ENCODE data around the gene PDE11A. TPM values are rescaled to one million over a fixed set of nuclear protein-coding genes. Genes with fewer than 3 reads are reported as not detected.

Gene PDE11A
- total and polyA plus RNA-seq, 4 donors = 0.11 to 1.3 (median 0.25) TPM; not detected in 1

- ATAC-seq (ENCODE audit: insufficient read depth, low FRiP score) = no peak
- no peak overlapping the region for H3K9ac ChIP-seq (ENCODE audit: insufficient read depth in 1 of 2, low read length in 2 of 2)
- H3K27ac ChIP-seq (ENCODE audit: low read depth in 1 of 2, low read length in 1 of 2) = no peak overlapping the region
- no peaks in the 10 kb centered on the region for H3K27me3 ChIP-seq (ENCODE audit: control insufficient read depth in 3 of 3, insufficient read depth in 3 of 3, low read length in 2 of 3)
- no peak for TF ChIP-seq CTCF (IDR thresholded peaks at IDR 0.05; ENCODE audit: control extremely low read depth, extremely low read depth)
- no peaks in the 10 kb centered on the region for H3K9me3 ChIP-seq (ENCODE audit: control insufficient read depth in 4 of 4, insufficient read depth in 3 of 4, low read length in 3 of 4)
- no peak overlapping the region for H3K4me3 ChIP-seq
- 61 to 82% methylated on average over 2 of the region's 2 CpGs for WGBS, 2 donors
- DNase-seq = peak; percentile 72 to 94 (median 89)
- H3K4me1 ChIP-seq (ENCODE audit: control insufficient read depth in 5 of 5, insufficient read depth in 5 of 5, low read length in 5 of 5) = peaks cover 0 to 15% (median 0%) of the 10 kb centered on the region in 5 donors
- no peaks in the 10 kb centered on the region for H3K36me3 ChIP-seq (ENCODE audit: control insufficient read depth in 4 of 4, insufficient read depth in 4 of 4, low read length in 4 of 4)
Observed at GRCh38 chr2:177641331-177641730, 431.2 kb downstream of the PDE11A start.

- ATAC-seq (ENCODE audit: insufficient read depth, low FRiP score) (no peak), DNase-seq (no peak)
- no peak overlapping the region for H3K4me3 ChIP-seq
- H3K9me3 ChIP-seq (ENCODE audit: control insufficient read depth in 4 of 4, insufficient read depth in 3 of 4, low read length in 3 of 4) = no peaks in the 10 kb centered on the region
- H3K27me3 ChIP-seq (ENCODE audit: control insufficient read depth in 3 of 3, insufficient read depth in 3 of 3, low read length in 2 of 3) = no peaks in the 10 kb centered on the region
- no peak overlapping the region for H3K9ac ChIP-seq (ENCODE audit: insufficient read depth in 1 of 2, low read length in 2 of 2)
- H3K27ac ChIP-seq (ENCODE audit: low read depth in 1 of 2, low read length in 1 of 2) = no peak overlapping the region
- peaks cover 0 to 15% (median 0%) of the 10 kb centered on the region in 5 donors for H3K4me1 ChIP-seq (ENCODE audit: control insufficient read depth in 5 of 5, insufficient read depth in 5 of 5, low read length in 5 of 5)
- TF ChIP-seq CTCF (IDR thresholded peaks at IDR 0.05; ENCODE audit: control extremely low read depth, extremely low read depth) = no peak
- H3K36me3 ChIP-seq (ENCODE audit: control insufficient read depth in 4 of 4, insufficient read depth in 4 of 4, low read length in 4 of 4) = no peaks in the 10 kb centered on the region
- 84% methylated on average over 3 of the region's 3 CpGs for WGBS, 2 donors
Observed at GRCh38 chr2:177640423-177640822, 432.2 kb downstream of the PDE11A start.

GRCh38 chr2:177639262-177639914 lies 433.2 kb downstream of the PDE11A start:
- 72 to 82% methylated on average over 2 of the region's 2 CpGs for WGBS, 2 donors
- TF ChIP-seq CTCF (IDR thresholded peaks at IDR 0.05; ENCODE audit: control extremely low read depth, extremely low read depth) = no peak
- Histone ChIP-seq H3K9me3 (ENCODE audit: control insufficient read depth in 4 of 4, insufficient read depth in 3 of 4, low read length in 3 of 4) (no peaks in the 10 kb centered on the region), H3K4me1 (ENCODE audit: control insufficient read depth in 5 of 5, insufficient read depth in 5 of 5, low read length in 5 of 5) (peaks cover 0 to 15% (median 0%) of the 10 kb centered on the region in 5 donors), H3K27ac (ENCODE audit: low read depth in 1 of 2, low read length in 1 of 2) (no peak overlapping the region), H3K36me3 (ENCODE audit: control insufficient read depth in 4 of 4, insufficient read depth in 4 of 4, low read length in 4 of 4) (no peaks in the 10 kb centered on the region), H3K4me3 (no peak overlapping the region), H3K9ac (ENCODE audit: insufficient read depth in 1 of 2, low read length in 2 of 2) (no peak overlapping the region), H3K27me3 (ENCODE audit: control insufficient read depth in 3 of 3, insufficient read depth in 3 of 3, low read length in 2 of 3) (no peaks in the 10 kb centered on the region)
- ATAC-seq (ENCODE audit: insufficient read depth, low FRiP score) (no peak), DNase-seq (no peak)

- DNase-seq (no peak), ATAC-seq (ENCODE audit: insufficient read depth, low FRiP score) (no peak)
- no peaks in the 10 kb centered on the region for H3K36me3 ChIP-seq (ENCODE audit: control insufficient read depth in 4 of 4, insufficient read depth in 4 of 4, low read length in 4 of 4)
- peaks cover 0 to 22% (median 0%) of the 10 kb centered on the region in 5 donors for H3K4me1 ChIP-seq (ENCODE audit: control insufficient read depth in 5 of 5, insufficient read depth in 5 of 5, low read length in 5 of 5)
- H3K27ac ChIP-seq (ENCODE audit: low read depth in 1 of 2, low read length in 1 of 2) = no peak overlapping the region
- TF ChIP-seq CTCF (IDR thresholded peaks at IDR 0.05; ENCODE audit: control extremely low read depth, extremely low read depth) = no peak
- WGBS, 2 donors = 92 to 98% methylated on average over 1 of the region's 1 CpG
- H3K9ac ChIP-seq (ENCODE audit: insufficient read depth in 1 of 2, low read length in 2 of 2) = no peak overlapping the region
- no peak overlapping the region for H3K4me3 ChIP-seq
- H3K9me3 ChIP-seq (ENCODE audit: control insufficient read depth in 4 of 4, insufficient read depth in 3 of 4, low read length in 3 of 4) = no peaks in the 10 kb centered on the region
- H3K27me3 ChIP-seq (ENCODE audit: control insufficient read depth in 3 of 3, insufficient read depth in 3 of 3, low read length in 2 of 3) = no peaks in the 10 kb centered on the region
Observed at GRCh38 chr2:177638507-177638906, 434.1 kb downstream of the PDE11A start.

Measured in lung (tissue), 12 donors.